ENCODE measurements around the gene DSG4.
"Not testable (repeated sequence)": the region's sequence is repeated elsewhere in the genome, so short reads cannot be mapped to it uniquely, and the experiment has no call there.

Gene DSG4

GRCh38 chr18:31376477-31376876 lies at the start of gene DSG4:
TSS of gene DSG4 (plus strand) at chr18:31376777. CDS start at chr18:31376912, 135 bp downstream.
- DNase-seq (ENCODE audit: low spot score), result no peak

GRCh38 chr18:31329787-31330438 lies 46.7 kb upstream of the DSG4 start:
- no peak for DNase-seq (ENCODE audit: low spot score)

GRCh38 chr18:31343454-31343853 lies 33.1 kb upstream of the DSG4 start:
- no peak for DNase-seq (ENCODE audit: low spot score)

GRCh38 chr18:31353336-31353735 lies 23.2 kb upstream of the DSG4 start:
- DNase-seq (ENCODE audit: low spot score), result not testable (repeated sequence)

GRCh38 chr18:31354990-31355389 lies 21.6 kb upstream of the DSG4 start:
- DNase-seq (ENCODE audit: low spot score), result no peak

- no peak for DNase-seq (ENCODE audit: low spot score)
Measured at GRCh38 chr18:31356025-31356424, 20.6 kb upstream of the DSG4 start.

- DNase-seq (ENCODE audit: low spot score), result no peak
Measured at GRCh38 chr18:31364190-31364589, 12.4 kb upstream of the DSG4 start.

- no peak for DNase-seq (ENCODE audit: low spot score)
Measured at GRCh38 chr18:31369478-31369877, 7.1 kb upstream of the DSG4 start.

GRCh38 chr18:31371989-31372388 lies 4.6 kb upstream of the DSG4 start:
- no peak for DNase-seq (ENCODE audit: low spot score)

- no peak for DNase-seq (ENCODE audit: low spot score)
Measured at GRCh38 chr18:31373641-31374040, 2.9 kb upstream of the DSG4 start.

- no peak for DNase-seq (ENCODE audit: low spot score)
Measured at GRCh38 chr18:31380912-31381311, 4.3 kb downstream of the DSG4 start.

- DNase-seq (ENCODE audit: low spot score), result no peak
Measured at GRCh38 chr18:31382107-31382506, 5.5 kb downstream of the DSG4 start.

- peak; percentile 93 for DNase-seq (ENCODE audit: low spot score)
Measured at GRCh38 chr18:31386741-31387140, 10.2 kb downstream of the DSG4 start.

- no peak for DNase-seq (ENCODE audit: low spot score)
Measured at GRCh38 chr18:31393286-31393685, 16.7 kb downstream of the DSG4 start.

GRCh38 chr18:31396796-31397612 lies 20.4 kb downstream of the DSG4 start:
- DNase-seq (ENCODE audit: low spot score), result peak; percentile 23

- no peak for DNase-seq (ENCODE audit: low spot score)
Measured at GRCh38 chr18:31398191-31398590, 21.6 kb downstream of the DSG4 start.

- peak; percentile 50 for DNase-seq (ENCODE audit: low spot score)
Measured at GRCh38 chr18:31399306-31400032, 22.9 kb downstream of the DSG4 start.

- peak; percentile 46 for DNase-seq (ENCODE audit: low spot score)
Measured at GRCh38 chr18:31401156-31402025, 24.8 kb downstream of the DSG4 start.

- no peak for DNase-seq (ENCODE audit: low spot score)
Measured at GRCh38 chr18:31402026-31402373, 25.4 kb downstream of the DSG4 start.

GRCh38 chr18:31403409-31403808 lies 26.8 kb downstream of the DSG4 start:
- DNase-seq (ENCODE audit: low spot score), result no peak

GRCh38 chr18:31407649-31408048 lies 31.1 kb downstream of the DSG4 start:
- no peak for DNase-seq (ENCODE audit: low spot score)

GRCh38 chr18:31409276-31409675 lies 32.7 kb downstream of the DSG4 start:
- DNase-seq (ENCODE audit: low spot score), result no peak
